Measurements from ENCODE around the gene RNF115.

RNF115 gene

GRCh38 chr1:145717833-145718232, 106.1 kb downstream of the RNF115 start:
- Histone ChIP-seq H3K79me2 (ENCODE audit: control insufficient read depth, low read length) (no peaks in the 10 kb centered on the region), H3K4me1 (ENCODE audit: control insufficient read depth, low read length) (0 out of 2 replicates have a peak, but pooled peaks cover 5% of the 10 kb centered on the region), H3K27me3 (ENCODE audit: control insufficient read depth, low read length) (peaks cover 5% of the 10 kb centered on the region; the same call in 1 of the 2 replicates), H4K20me1 (ENCODE audit: control insufficient read depth, insufficient read depth, low read depth, low read length) (no peaks in the 10 kb centered on the region), H3K9me2 (replicated peaks; ENCODE audit: control insufficient read depth, low read length) (no peaks in the 10 kb centered on the region), H3K9me3 (ENCODE audit: control insufficient read depth, insufficient read depth, low read length) (no peaks in the 10 kb centered on the region), H3K4me2 (ENCODE audit: low read length) (no peak overlapping the region), H3K36me3 (ENCODE audit: control insufficient read depth, low read length) (no peaks in the 10 kb centered on the region), H3F3A (ENCODE audit: control insufficient read depth, insufficient read depth) (no peaks in the 10 kb centered on the region), H3K27ac (ENCODE audit: low read depth, low read length) (no peak overlapping the region), H3K4me3 (ENCODE audit: low read length) (no peak overlapping the region)
- TF ChIP-seq CTCF (IDR thresholded peaks at IDR 0.05; ENCODE audit: low read depth, low read length, poor library complexity, severe bottlenecking) (no peak), EZH2phosphoT487 (IDR thresholded peaks at IDR 0.05; ENCODE audit: borderline replicate concordance, low read length) (no peak)

- Histone ChIP-seq H3K4me2 (ENCODE audit: low read length) (no peak overlapping the region), H3K9me3 (ENCODE audit: control insufficient read depth, insufficient read depth, low read length) (no peaks in the 10 kb centered on the region), H3K36me3 (ENCODE audit: control insufficient read depth, low read length) (no peaks in the 10 kb centered on the region), H3K27ac (ENCODE audit: low read depth, low read length) (no peak overlapping the region), H4K20me1 (ENCODE audit: control insufficient read depth, insufficient read depth, low read depth, low read length) (no peaks in the 10 kb centered on the region), H3K9me2 (replicated peaks; ENCODE audit: control insufficient read depth, low read length) (no peaks in the 10 kb centered on the region), H3F3A (ENCODE audit: control insufficient read depth, insufficient read depth) (no peaks in the 10 kb centered on the region), H3K79me2 (ENCODE audit: control insufficient read depth, low read length) (no peaks in the 10 kb centered on the region), H3K4me1 (ENCODE audit: control insufficient read depth, low read length) (0 out of 2 replicates have a peak, but pooled peaks cover 5% of the 10 kb centered on the region), H3K4me3 (ENCODE audit: low read length) (no peak overlapping the region), H3K27me3 (ENCODE audit: control insufficient read depth, low read length) (peaks cover 5% of the 10 kb centered on the region; the same call in 1 of the 2 replicates)
- TF ChIP-seq CTCF (IDR thresholded peaks at IDR 0.05; ENCODE audit: low read depth, low read length, poor library complexity, severe bottlenecking) (no peak), EZH2phosphoT487 (IDR thresholded peaks at IDR 0.05; ENCODE audit: borderline replicate concordance, low read length) (no peak)
Measured at GRCh38 chr1:145716641-145717345, 107.1 kb downstream of the RNF115 start.

- Histone ChIP-seq H3K9me2 (replicated peaks; ENCODE audit: control insufficient read depth, low read length) (no peaks in the 10 kb centered on the region), H3F3A (ENCODE audit: control insufficient read depth, insufficient read depth) (no peaks in the 10 kb centered on the region), H3K79me2 (ENCODE audit: control insufficient read depth, low read length) (no peaks in the 10 kb centered on the region), H3K4me3 (ENCODE audit: low read length) (no peak overlapping the region), H3K4me1 (ENCODE audit: control insufficient read depth, low read length) (no peaks in the 10 kb centered on the region), H3K27me3 (ENCODE audit: control insufficient read depth, low read length) (no peaks in the 10 kb centered on the region; the same call in 1 of the 2 replicates), H3K27ac (ENCODE audit: low read depth, low read length) (no peak overlapping the region), H4K20me1 (ENCODE audit: control insufficient read depth, insufficient read depth, low read depth, low read length) (no peaks in the 10 kb centered on the region), H3K36me3 (ENCODE audit: control insufficient read depth, low read length) (no peaks in the 10 kb centered on the region), H3K9me3 (ENCODE audit: control insufficient read depth, insufficient read depth, low read length) (no peaks in the 10 kb centered on the region), H3K4me2 (ENCODE audit: low read length) (no peak overlapping the region)
- TF ChIP-seq EZH2phosphoT487 (IDR thresholded peaks at IDR 0.05; ENCODE audit: borderline replicate concordance, low read length) (no peak), CTCF (IDR thresholded peaks at IDR 0.05; ENCODE audit: low read depth, low read length, poor library complexity, severe bottlenecking) (no peak)
Measured at GRCh38 chr1:145714524-145715111, 109.3 kb downstream of the RNF115 start.

Measured in DOHH2 (cell line).